Activated gamma-delta T cell treated with anti-CD3 and anti-CD28 coated beads, Interleukin-2, amount 50 U/mL, for 16 hours (primary cell): ENCODE results near the gene TBC1D32.
"Not testable (repeated sequence)": the region's sequence is repeated elsewhere in the genome, so short reads cannot be mapped to it uniquely, and the experiment has no call there.

Experiments
- DNase-seq: peaks from one replicate; pipeline ENCODE4 v3.0.0-alpha.2; 2020; ENCODE audit warnings: low read depth

TBC1D32 gene

GRCh38 chr6:121333196-121333595 lies 1.1 kb downstream of the TBC1D32 start:
- no peak for DNase-seq

GRCh38 chr6:121330516-121330915 lies 3.8 kb downstream of the TBC1D32 start:
- no peak for DNase-seq

DNA sequence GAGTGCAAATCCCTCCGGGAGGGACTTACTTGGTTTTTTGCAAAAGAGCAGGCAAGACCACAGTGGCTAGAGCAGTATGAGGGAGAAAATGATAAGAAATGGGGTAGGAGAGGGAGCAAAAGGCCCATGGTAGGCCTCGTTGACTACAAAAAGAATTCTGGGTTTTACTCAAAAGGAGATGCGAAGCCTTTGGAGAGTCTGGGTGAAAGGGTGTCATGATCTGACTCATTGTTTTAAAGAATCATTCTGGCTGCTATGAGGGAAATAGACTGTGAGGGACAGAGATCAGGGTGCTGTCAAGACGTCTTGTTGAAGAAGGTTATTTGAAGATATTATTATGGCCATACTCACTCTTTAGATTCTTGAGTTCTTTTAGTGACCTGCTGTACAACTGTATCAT lies 13.0 kb downstream of the TBC1D32 start:
- DNase-seq: no peak

GRCh38 chr6:121319603-121320002 lies 14.7 kb downstream of the TBC1D32 start:
- no peak for DNase-seq

GRCh38 chr6:121319112-121319553 lies 15.1 kb downstream of the TBC1D32 start:
- no peak for DNase-seq

DNA sequence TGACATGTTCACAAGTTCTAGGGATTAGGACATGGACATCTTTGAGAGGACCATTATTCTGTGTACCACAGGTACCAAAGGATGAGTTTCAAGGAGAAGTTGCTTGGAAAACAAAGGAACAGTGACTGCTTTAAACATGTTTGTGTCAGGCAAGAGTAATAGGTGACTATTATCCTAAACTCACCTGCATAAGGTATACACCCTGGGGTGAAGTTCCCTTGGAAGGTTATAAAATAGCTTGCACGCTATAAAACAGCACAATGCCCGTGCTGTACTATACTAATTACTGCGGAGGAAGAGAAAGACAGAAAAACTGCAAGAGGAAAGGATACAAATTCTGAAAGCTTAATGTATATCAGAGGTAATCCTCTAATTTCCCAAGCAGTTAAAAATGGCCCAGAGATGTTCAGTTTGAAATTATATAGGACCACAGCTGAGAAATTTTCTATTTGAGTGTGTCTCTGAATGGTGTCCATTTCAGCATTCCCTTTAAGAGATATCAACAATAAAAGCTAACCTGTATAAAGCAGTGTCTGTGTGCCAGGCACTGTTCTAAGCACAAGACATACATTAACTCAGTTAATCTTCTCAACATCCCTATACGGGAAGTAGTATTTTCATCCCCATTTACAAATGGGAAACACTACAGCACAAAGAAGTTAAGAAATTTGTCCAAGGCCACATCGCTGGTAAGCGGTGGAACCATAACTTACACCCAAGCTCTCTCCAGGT lies 19.7 kb downstream of the TBC1D32 start:
- no peak for DNase-seq

GRCh38 chr6:121311814-121312213 lies 22.5 kb downstream of the TBC1D32 start:
- DNase-seq: not testable (repeated sequence)

- no peak for DNase-seq
These were observed 23.8 kb downstream of the TBC1D32 start for GRCh38 chr6:121310495-121310894.

DNA sequence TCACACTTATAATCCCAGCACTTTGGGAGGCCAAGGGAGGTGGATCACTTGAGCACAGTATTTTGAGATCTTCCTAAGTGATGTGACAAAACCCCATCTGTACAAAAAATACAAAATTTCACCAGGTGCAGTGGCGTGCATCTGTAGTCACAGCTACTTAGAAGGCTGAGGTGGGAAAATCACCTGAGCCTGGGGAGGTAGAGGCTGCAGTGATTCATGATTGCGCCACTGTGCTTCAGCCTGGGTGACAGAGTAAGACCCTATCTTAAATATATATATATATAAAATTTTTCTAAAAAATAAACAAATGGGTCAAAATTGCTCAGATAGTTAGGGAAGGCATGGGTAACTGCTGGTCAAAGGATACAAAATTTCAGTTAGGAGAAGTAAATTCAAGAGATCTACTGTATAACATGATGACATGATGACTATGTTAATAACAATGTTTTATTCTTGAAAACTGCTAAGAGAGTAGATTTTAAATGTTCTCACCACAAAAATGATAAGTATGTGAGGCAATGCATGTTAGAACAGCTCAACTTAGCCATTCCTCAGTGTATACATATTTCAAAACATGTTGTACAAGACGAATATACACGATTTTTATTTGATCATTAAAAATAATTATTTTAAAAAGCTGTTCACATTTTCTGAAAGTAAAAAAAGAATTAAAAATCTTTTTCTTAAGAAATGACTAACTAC lies 24.4 kb downstream of the TBC1D32 start:
- DNase-seq: no peak

DNA sequence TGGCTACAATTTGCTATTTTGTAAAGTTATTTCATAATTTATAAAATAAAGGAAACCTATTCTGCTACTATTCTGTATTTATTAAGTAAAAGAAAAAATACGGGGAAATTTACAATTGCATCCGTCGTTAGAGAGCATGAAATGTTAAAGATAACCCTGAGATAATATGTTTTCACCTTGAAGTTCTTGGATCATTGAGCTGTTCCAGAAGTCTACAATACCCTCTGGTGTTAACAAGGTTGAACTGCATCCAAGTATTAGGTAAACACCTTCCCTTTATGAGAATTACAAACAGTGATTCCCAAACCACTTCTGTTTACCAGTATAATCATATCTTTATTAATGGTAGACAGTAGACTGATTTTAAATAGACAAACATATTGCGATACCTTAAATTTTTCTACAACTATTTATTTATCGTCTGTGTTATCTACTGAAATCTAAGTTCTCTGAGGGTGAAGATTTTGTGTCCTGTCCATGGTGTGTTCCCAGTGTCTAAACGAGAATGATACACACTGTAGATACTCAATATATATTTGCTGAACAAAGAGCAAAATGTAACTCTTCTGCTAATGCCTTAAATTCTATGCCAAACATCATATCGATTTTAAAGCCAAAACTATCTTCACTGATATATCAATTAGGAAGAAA lies 28.2 kb downstream of the TBC1D32 start:
- no peak for DNase-seq

DNA sequence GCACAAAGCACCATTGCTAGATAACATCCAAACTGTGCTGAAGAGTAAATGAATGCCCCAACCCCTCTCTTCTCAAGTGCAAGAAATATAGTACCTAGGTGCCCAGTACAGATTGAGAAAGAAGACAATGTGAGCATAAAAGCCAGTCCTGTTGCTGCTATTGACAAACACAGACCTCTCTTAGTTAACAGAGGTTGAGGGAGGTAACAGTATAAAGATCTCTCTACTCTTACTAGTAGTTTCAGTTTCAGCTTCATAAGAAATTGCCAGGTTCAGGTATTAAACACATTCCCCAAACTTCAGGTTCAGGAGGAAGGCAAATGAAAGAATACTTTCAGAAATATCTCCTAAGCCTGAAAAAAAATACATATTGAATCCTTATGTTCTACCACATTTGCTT lies 31.4 kb downstream of the TBC1D32 start:
- DNase-seq: no peak

DNA sequence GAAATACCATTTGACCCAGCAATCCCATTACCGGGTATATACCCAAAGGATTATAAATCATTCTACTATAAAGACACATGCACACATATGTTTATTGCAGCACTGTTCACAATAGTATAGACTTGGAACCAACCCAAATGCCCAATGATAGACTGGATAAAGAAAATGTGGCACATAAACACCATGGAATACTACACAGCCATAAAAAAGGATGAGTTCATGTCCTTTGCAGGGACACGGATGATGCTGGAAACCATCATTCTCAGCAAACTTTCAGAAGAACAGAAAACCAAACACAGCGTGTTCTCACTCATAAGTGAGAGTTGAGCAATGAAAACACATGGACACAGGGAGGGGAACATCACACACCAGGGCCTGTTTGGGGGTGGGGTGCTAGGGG lies 33.1 kb downstream of the TBC1D32 start:
- DNase-seq: not testable (repeated sequence)

- DNase-seq: no peak
These were observed 36.6 kb downstream of the TBC1D32 start for GRCh38 chr6:121297694-121298093.

GRCh38 chr6:121285041-121285440 lies 49.2 kb downstream of the TBC1D32 start:
- no peak for DNase-seq

DNA sequence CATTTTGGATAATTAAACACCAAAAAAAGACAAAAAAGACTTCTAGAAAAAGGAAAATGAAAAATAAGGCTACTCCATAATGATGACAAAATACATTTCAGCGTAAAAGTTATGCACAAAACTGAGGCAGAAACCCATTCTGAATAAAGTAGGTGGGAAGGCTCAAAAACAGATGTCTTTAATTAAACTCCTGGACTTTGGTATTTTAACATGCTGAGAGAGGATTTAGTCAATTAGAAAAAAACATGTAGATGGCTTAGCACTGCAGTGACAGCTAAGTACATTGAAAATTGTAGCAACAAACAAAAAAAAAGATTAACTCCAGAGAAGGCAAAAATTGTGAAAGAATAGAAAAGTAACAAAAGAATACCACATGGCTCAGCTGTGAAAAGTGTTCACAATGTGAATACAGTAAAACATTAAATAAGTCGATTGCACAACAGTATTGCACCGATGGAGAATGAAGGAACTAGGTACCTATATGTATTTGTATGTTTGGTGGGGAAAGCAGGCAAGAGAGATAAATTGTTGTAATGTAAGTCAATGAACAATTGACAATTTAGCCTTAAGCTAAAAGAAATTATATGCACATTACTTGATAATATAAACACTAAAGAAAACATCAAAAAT lies 59.5 kb downstream of the TBC1D32 start:
- DNase-seq: no peak

- no peak for DNase-seq
These were observed 70.5 kb downstream of the TBC1D32 start for GRCh38 chr6:121263742-121264141.

DNA sequence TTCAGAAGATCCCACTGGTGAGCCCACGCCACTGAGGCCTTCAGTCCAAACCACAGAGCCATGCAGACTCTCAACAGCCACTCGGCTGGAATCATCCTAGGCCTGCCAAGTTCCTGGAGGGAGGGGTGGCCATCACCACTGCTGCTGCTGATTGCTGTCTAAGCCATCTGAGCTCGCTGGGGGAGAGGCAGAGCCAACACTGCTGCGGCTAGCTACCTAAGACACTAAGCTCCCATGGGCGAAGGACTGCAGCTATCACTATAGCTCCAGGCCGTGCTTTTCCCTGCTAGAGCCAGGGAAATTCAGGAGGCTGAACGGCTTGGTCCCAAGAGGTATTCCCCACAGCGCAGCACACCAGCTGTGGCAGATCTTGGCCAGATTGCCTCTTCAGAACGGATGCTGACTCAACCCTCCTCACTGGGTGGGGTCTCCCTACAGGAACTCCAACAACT lies 73.6 kb downstream of the TBC1D32 start:
- no peak for DNase-seq

DNA sequence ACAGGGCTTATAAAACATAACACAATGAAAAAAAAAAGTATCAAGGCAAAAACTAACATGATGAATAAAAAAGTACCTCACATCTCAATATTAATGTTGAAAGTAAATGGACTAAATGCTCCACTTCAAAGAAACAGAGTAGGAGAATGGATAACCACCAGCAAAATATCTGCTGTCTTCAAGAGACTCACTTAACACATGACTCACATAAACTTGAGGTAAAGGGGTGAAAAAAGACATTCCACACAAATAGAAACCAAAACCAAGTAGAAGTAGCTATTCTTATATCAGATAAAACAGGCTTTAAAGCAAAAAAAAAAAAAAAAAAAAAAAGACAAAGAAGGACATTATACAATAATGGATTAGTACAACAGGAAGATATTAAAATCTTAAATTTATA lies 86.9 kb downstream of the TBC1D32 start:
- DNase-seq: no peak

GRCh38 chr6:121242386-121242785 lies 91.9 kb downstream of the TBC1D32 start:
- no peak for DNase-seq

DNA sequence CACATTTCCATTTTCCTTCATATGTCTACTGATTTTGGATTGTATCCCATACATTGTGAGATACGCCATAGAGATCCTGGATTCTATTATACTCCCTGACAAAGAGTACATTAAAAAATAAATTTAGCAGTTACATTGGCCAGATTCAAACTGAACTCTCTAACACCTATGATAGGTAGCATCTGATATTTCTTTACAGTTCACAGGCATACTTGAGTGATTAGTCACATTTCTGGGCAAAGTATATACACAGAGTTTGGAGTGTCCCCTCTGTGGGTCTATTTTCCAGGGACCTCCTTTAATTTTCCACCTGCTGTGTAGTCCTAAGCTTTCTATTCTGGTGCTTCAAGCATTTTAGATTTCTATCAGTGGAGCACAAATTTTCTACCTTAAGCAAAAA lies 96.4 kb downstream of the TBC1D32 start:
- no peak for DNase-seq

- DNase-seq: no peak
These were observed 97.3 kb downstream of the TBC1D32 start for GRCh38 chr6:121236984-121237383.

DNA sequence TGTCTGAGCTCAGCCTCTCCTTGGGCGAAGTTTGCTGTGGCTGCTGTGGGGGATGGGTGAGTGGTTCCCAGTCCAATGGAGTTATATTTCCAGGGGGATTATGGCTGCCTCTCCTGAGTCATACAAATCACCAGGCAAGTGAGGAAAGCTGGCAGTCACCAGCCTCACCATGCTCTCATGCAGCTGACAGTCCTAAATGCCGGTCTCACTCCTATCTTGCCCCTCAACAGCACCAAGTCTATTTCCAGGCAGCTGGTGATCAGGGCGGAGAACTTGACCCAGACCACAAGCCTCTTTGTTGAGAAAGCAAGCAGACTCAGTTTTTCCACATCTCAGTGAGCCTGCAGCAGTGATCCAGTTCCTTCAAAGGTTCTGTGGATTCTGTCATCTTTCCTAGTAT lies 98.9 kb downstream of the TBC1D32 start:
- no peak for DNase-seq

DNA sequence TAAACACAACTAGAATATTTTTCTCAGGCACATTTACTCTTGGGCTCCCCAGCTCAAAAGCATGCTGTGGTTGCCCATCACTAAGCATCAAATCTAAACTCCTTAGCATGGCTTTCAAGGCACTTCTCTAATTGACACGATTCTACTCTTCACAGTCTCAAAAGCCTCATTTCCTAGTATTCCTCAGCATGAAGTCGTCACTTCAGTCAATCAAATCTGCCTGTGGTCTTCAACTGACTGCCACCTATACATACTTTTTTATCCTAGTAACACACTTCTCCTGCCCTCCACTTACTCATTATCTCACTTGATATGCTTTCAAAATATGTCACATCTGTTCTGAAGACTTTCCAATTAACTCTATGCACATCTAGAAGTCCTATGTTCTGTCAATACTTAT lies 110.3 kb downstream of the TBC1D32 start:
- no peak for DNase-seq
